Endometrium (tissue), 2 donors: ENCODE data around the gene SNTG2.
"Not testable (repeated sequence)": the region's sequence is repeated elsewhere in the genome, so short reads cannot be mapped to it uniquely, and the experiment has no call there.

Experiments used
- FAIRE-seq: peaks from 2 replicates; lab custom pipeline; 2012; peaks lifted over from hg19 to GRCh38; lab: Jason Lieb, UNC
- donor health status: control.
- donor health status: control.

The SNTG2 gene

GRCh38 chr2:950080-950966 lies at the start of gene SNTG2:
TSS of gene SNTG2 (plus strand) at chr2:950849. CDS start at chr2:950997, 148 bp downstream.
- no peak for FAIRE-seq

- FAIRE-seq: no peak
These were observed 48.1 kb upstream of the SNTG2 start for GRCh38 chr2:902584-902983.

GRCh38 chr2:903223-903900 lies 47.3 kb upstream of the SNTG2 start:
- no peak for FAIRE-seq

- FAIRE-seq: no peak
These were observed 46.2 kb upstream of the SNTG2 start for GRCh38 chr2:904246-905024.

GRCh38 chr2:905091-905832 lies 45.4 kb upstream of the SNTG2 start:
- FAIRE-seq: no peak

- FAIRE-seq: no peak
These were observed 44.9 kb upstream of the SNTG2 start for GRCh38 chr2:905833-906140.

GRCh38 chr2:907706-908105 lies 42.9 kb upstream of the SNTG2 start:
- no peak for FAIRE-seq

GRCh38 chr2:908568-908967 lies 42.1 kb upstream of the SNTG2 start:
- FAIRE-seq: no peak

- not testable (repeated sequence) for FAIRE-seq
These were observed 40.8 kb upstream of the SNTG2 start for GRCh38 chr2:909764-910379.

- FAIRE-seq: no peak
These were observed 40.0 kb upstream of the SNTG2 start for GRCh38 chr2:910698-911097.

GRCh38 chr2:915979-916378 lies 34.7 kb upstream of the SNTG2 start:
- no peak for FAIRE-seq

GRCh38 chr2:916935-917334 lies 33.7 kb upstream of the SNTG2 start:
- no peak for FAIRE-seq

- FAIRE-seq: no peak
These were observed 31.0 kb upstream of the SNTG2 start for GRCh38 chr2:919672-920071.

GRCh38 chr2:920573-920972 lies 30.1 kb upstream of the SNTG2 start:
- no peak for FAIRE-seq

GRCh38 chr2:920999-921398 lies 29.6 kb upstream of the SNTG2 start:
- no peak for FAIRE-seq

- FAIRE-seq: no peak
These were observed 28.5 kb upstream of the SNTG2 start for GRCh38 chr2:922185-922584.

- FAIRE-seq: no peak
These were observed 26.6 kb upstream of the SNTG2 start for GRCh38 chr2:923832-924601.

- no peak for FAIRE-seq
These were observed 25.9 kb upstream of the SNTG2 start for GRCh38 chr2:924701-925100.

- no peak for FAIRE-seq
These were observed 25.3 kb upstream of the SNTG2 start for GRCh38 chr2:925309-925708.

GRCh38 chr2:925711-926110 lies 24.9 kb upstream of the SNTG2 start:
- no peak for FAIRE-seq

GRCh38 chr2:926259-926793 lies 24.3 kb upstream of the SNTG2 start:
- FAIRE-seq: no peak
